Endothelial cell of umbilical vein (primary cell): ENCODE results near the gene INTS7. TPM values are rescaled to one million over a fixed set of nuclear protein-coding genes. Genes with fewer than 3 reads are reported as not detected.
"Not testable (repeated sequence)": the region's sequence is repeated elsewhere in the genome, so short reads cannot be mapped to it uniquely, and the experiment has no call there.

Experiments used
- BruUV-seq: library from RNA; stranded (reverse); fragments of 400-500 nt; replicated peaks from 2 replicates; lab custom pipeline; 2021; lab: Mats Ljungman, UMichigan
- CTCF ChIA-PET: fragments of 300-600, 350-600 bp; sonication (Branson Sonifier 250); formaldehyde crosslinking; loops from one replicate; lab custom pipeline; 2021; ENCODE audit warnings: antibody characterized with exemption, inconsistent platforms; lab: Charles Lee
- POLR2A ChIA-PET: fragments of 300-600, 350-600 bp; sonication (Branson Sonifier 250); formaldehyde crosslinking; loops from one replicate; lab custom pipeline; 2021; ENCODE audit warnings: antibody characterized with exemption, inconsistent platforms; lab: Charles Lee
- DNase-seq: peaks from one replicate; pipeline ENCODE4 v3.0.0-alpha.2; 2011; ENCODE audit warnings: low read depth, low spot score
- FAIRE-seq: peaks from 2 replicates; lab custom pipeline; 2011; peaks lifted over from hg19 to GRCh38; lab: Jason Lieb, UNC
- H2AFZ ChIP-seq: 2 replicates; pipeline ENCODE4 v1.6.0; 2012; ENCODE audit warnings: low read depth, low read length, control low read depth, inconsistent platforms
- H3K27ac ChIP-seq: 2 replicates; pipeline ENCODE4 v1.5.1; 2011; ENCODE audit warnings: low read depth, mild to moderate bottlenecking, control low read depth, low read length, moderate library complexity; ENCODE audit not compliant: insufficient read depth
- H3K27me3 ChIP-seq, 2 experiments: 2 replicates each; pipeline versions ENCODE4 v1.6.0 to v1.6.1; 2011; ENCODE audit warnings: low read length in 2 of 2, mixed read lengths in 1 of 2; ENCODE audit not compliant: control insufficient read depth in 2 of 2, insufficient read depth in 2 of 2
- H3K36me3 ChIP-seq, 2 experiments: 2 replicates in 1 of 2; 3 replicates in 1 of 2; pipeline ENCODE4 v1.5.1; 2011; ENCODE audit warnings: low read length in 2 of 2, mild to moderate bottlenecking in 1 of 2, moderate library complexity in 1 of 2; ENCODE audit not compliant: control insufficient read depth in 2 of 2, insufficient read depth in 2 of 2; ENCODE audit errors: extremely low read depth in 1 of 2
- H3K4me1 ChIP-seq: 3 replicates; pipeline ENCODE4 v1.5.1; 2011; ENCODE audit warnings: mild to moderate bottlenecking, low read length; ENCODE audit not compliant: control insufficient read depth, insufficient read depth; ENCODE audit errors: extremely low read depth
- H3K4me2 ChIP-seq: 2 replicates; pipeline ENCODE4 v1.6.1; 2011; ENCODE audit warnings: low read length, control low read depth, mixed read lengths; ENCODE audit not compliant: insufficient read depth
- H3K4me3 ChIP-seq, 3 experiments: fragments of 200-600 bp in 1 of 3; sonication (generic), shearing (Covaris generic) in 1 of 3; replicated peaks in 1 of 3; 2 replicates each; pipeline ENCODE4 v1.5.1; 2011 to 2016; ENCODE audit warnings: control low read depth in 3 of 3, low read length in 3 of 3, mild to moderate bottlenecking in 2 of 3, inconsistent platforms in 1 of 3, low read depth in 1 of 3, moderate library complexity in 1 of 3; ENCODE audit not compliant: insufficient read depth in 1 of 3
- H3K79me2 ChIP-seq: 2 replicates; pipeline ENCODE4 v1.6.0; 2012; ENCODE audit warnings: low read length, inconsistent platforms; ENCODE audit not compliant: control insufficient read depth, insufficient read depth
- H3K9ac ChIP-seq: replicated peaks from 2 replicates; pipeline ENCODE3; 2011; ENCODE audit warnings: low read length, control low read depth; ENCODE audit not compliant: insufficient read depth; ENCODE audit errors: extremely low read depth
- H3K9me1 ChIP-seq: replicated peaks from 3 replicates; pipeline ENCODE4 v1.6.0; 2011; ENCODE audit warnings: mild to moderate bottlenecking, low read length; ENCODE audit not compliant: control insufficient read depth, insufficient read depth; ENCODE audit errors: extremely low read depth
- H3K9me3 ChIP-seq: replicated peaks from 2 replicates; pipeline ENCODE4 v1.5.1; 2012; ENCODE audit warnings: low read length, inconsistent platforms; ENCODE audit not compliant: control insufficient read depth, insufficient read depth
- H4K20me1 ChIP-seq: replicated peaks from 2 replicates; pipeline ENCODE3; 2011; ENCODE audit warnings: mild to moderate bottlenecking, low read length; ENCODE audit not compliant: control insufficient read depth, insufficient read depth; ENCODE audit errors: extremely low read depth
- CTCF ChIP-seq, 2 donors: IDR thresholded peaks; 1 replicate in 1 of 2; 2 replicates in 1 of 2; pipeline ENCODE4 v1.5.1; 2011; ENCODE audit warnings: low read length in 2 of 2, mild to moderate bottlenecking in 2 of 2, moderate library complexity in 2 of 2, control low read depth in 1 of 2, inconsistent platforms in 1 of 2, low read depth in 1 of 2; ENCODE audit not compliant: insufficient read depth in 1 of 2; ENCODE audit errors: extremely low read depth in 1 of 2
- EZH2 ChIP-seq: IDR thresholded peaks from 2 replicates; pipeline ENCODE4 v1.6.1; 2012; ENCODE audit warnings: borderline replicate concordance, low read depth, mild to moderate bottlenecking, moderate library complexity, low read length, inconsistent platforms; ENCODE audit not compliant: severe bottlenecking
- FOS ChIP-seq: IDR thresholded peaks from 2 replicates; pipeline ENCODE4 v1.6.1; 2011; ENCODE audit warnings: mild to moderate bottlenecking, low read length, moderate library complexity, borderline replicate concordance; ENCODE audit not compliant: insufficient read depth
- GATA2 ChIP-seq: IDR thresholded peaks from 2 replicates; pipeline ENCODE4 v1.7.0; 2011; ENCODE audit warnings: low read depth, mild to moderate bottlenecking, moderate library complexity, mixed read lengths, low read length; ENCODE audit not compliant: insufficient read length, insufficient read depth
- JUN ChIP-seq: IDR thresholded peaks from 2 replicates; pipeline ENCODE4 v1.6.1; 2011; ENCODE audit warnings: borderline replicate concordance, low read depth; ENCODE audit not compliant: insufficient read length, insufficient read depth
- MAX ChIP-seq: IDR thresholded peaks from 2 replicates; pipeline ENCODE4 v1.6.1; 2011; ENCODE audit not compliant: insufficient read depth, insufficient read length
- MYC ChIP-seq: IDR thresholded peaks from one replicate; pipeline ENCODE4 v1.6.1; 2011; ENCODE audit warnings: mild to moderate bottlenecking, low read depth, low read length
- POLR2A ChIP-seq: IDR thresholded peaks from 2 replicates; pipeline ENCODE4 v1.6.1; 2012; ENCODE audit warnings: low read depth, mild to moderate bottlenecking, control low read depth, low read length
- POLR2AphosphoS5 ChIP-seq: IDR thresholded peaks from 2 replicates; pipeline ENCODE4 v1.6.1; 2012; ENCODE audit warnings: low read depth, mild to moderate bottlenecking, control low read depth, low read length, moderate library complexity; ENCODE audit not compliant: insufficient read depth
- dilution Hi-C: fragments of 300-500 bp; cut with MboI; formaldehyde crosslinking; loops from one replicate; pipeline ENCODE4 v1.15.0; 2019; ENCODE audit warnings: low sequenced_read_pairs; ENCODE audit not compliant: extremely low pct_ligation_motif_present
- intact Hi-C: fragments of 100-400 bp; cut with micrococcal nuclease; formaldehyde crosslinking; loops from one replicate; pipeline ENCODE4 v1.10.0; 2022
- polyA plus RNA-seq, 4 experiments: library from polyadenylated mRNA; depleted of rRNA in 3 of 4; stranded (reverse) in 3 of 4; unstranded in 1 of 4; fragments of >200 nt; gene quantifications; 2 replicates each; pipeline versions ENCODE4 v1.2.1 to v1.2.3, GENCODE V29; 2011 to 2012; ENCODE audit warnings: missing spikeins in 1 of 4
- total RNA-seq: library from RNA; stranded (reverse); gene quantifications from 2 replicates; pipeline ENCODE4 v1.2.3, GENCODE V29; 2021

INTS7 gene
- total and polyA plus RNA-seq, 2 donors (not counting 3 experiments of a cell fraction or from before 2014, with no cell fraction given), result 9.1 to 18.1 TPM

DNA sequence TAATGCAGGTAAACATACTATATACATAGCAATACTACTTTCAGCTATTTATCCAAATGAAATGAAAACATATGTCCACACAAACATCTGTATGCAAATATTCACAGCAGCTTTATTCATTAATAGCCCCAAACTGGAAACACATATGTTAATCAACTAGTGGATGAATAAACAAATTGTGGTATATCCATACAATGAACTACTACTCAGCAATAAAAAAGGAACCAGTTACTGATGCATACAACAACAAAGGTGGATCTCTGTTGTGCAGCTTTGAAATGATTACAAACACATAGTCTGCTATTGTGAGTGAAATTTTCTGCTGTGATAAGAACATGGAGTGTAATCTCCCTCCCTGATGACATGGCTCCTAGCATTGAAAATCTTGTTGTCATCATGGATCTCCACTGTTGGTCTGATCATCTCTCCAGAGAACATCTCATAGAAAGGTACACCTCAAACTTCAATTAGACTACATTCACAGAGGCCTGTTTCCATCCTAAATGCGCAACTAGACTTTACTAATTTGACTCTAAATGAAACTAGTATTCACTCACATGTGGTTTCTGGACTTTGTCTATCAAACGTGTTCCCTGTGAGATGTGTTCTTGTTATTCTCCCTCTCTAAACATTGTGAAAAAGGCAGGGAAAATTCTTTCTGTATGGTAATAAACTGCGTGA is 10.7 kb downstream of the INTS7 start:
- H3K27ac ChIP-seq, result no peak overlapping the region
- no TSS peak for BruUV-seq
- intact Hi-C loops, result no loop called here
- ChIA-PET CTCF (interaction anchor here (1.2 kb wide), 1 partner anchor 11 kb away, joined by 4 read pairs; the partner anchor contains the start of genes DTL and INTS7), POLR2A (no interaction called here)
- no peaks in the 10 kb centered on the region for H3K9me1 ChIP-seq
- DNase-seq, result no peak
- H3K9me3 ChIP-seq, result no peaks in the 10 kb centered on the region
- H3K79me2 ChIP-seq, result peaks cover 62% of the 10 kb centered on the region
- H3K27me3 ChIP-seq, result no peaks in the 10 kb centered on the region
- dilution Hi-C loops, result no loop called here
- no peak overlapping the region for H3K9ac ChIP-seq
- peaks cover 3% of the 10 kb centered on the region for H4K20me1 ChIP-seq
- no peak overlapping the region for H3K4me2 ChIP-seq
- H2AFZ ChIP-seq, result no peak overlapping the region
- no peaks in the 10 kb centered on the region for H3K36me3 ChIP-seq
- no peak overlapping the region for H3K4me3 ChIP-seq
- no peak for TF ChIP-seq POLR2A
- no peak for TF ChIP-seq CTCF (IDR thresholded peaks at IDR 0.05; ENCODE audit: extremely low read depth in 1 of 2, insufficient read depth in 1 of 2, low read depth in 1 of 2, low read length in 2 of 2)
- no peak for TF ChIP-seq MYC
- TF ChIP-seq GATA2, result no peak
- TF ChIP-seq JUN, result no peak
- no peak for TF ChIP-seq POLR2AphosphoS5
- no peak for TF ChIP-seq MAX
- no peak for TF ChIP-seq FOS
- no peak for TF ChIP-seq EZH2
- no peak for FAIRE-seq
- H3K4me1 ChIP-seq, result no peaks in the 10 kb centered on the region

DNA sequence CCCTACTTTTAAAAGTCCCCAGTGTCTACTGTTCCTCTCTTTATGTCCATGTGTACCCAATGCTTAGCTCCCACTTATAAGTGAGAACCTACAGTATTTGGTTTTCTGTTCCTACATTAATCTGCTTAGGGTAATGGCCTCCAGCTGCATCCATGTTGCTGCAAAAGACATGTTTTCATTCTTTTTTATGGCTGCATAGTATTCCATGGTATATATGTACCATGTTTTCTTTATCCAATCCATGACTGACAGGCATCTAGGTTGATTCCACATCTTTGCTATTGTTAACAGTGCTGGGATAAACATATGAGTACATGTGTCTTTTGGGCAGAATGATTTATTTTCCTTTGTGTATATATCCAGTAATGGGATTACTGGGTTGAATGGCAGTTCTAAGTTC is 12.4 kb downstream of the INTS7 start:
- DNase-seq, H2AFZ ChIP-seq, H4K20me1 ChIP-seq, H3K4me1 ChIP-seq, H3K27me3 ChIP-seq, H3K4me2 ChIP-seq, H3K27ac ChIP-seq, POLR2A ChIA-PET, dilution Hi-C loops, FAIRE-seq, H3K9me3 ChIP-seq, H3K9me1 ChIP-seq, H3K9ac ChIP-seq, H3K4me3 ChIP-seq, intact Hi-C loops, BruUV-seq, H3K36me3 ChIP-seq: not testable (repeated sequence)
- CTCF ChIA-PET, result interaction anchor here (1.9 kb wide), 1 partner anchor 12 kb away, joined by 9 read pairs; the partner anchor contains the start of genes DTL and INTS7
- H3K79me2 ChIP-seq, result peaks cover 46% of the 10 kb centered on the region
